CD4-positive, CD25-positive, alpha-beta regulatory T cell (primary cell): ENCODE results near the gene SPHKAP. TPM values are rescaled to one million over a fixed set of nuclear protein-coding genes. Genes with fewer than 3 reads are reported as not detected.

ENCODE experiments used
- ATAC-seq, 2 donors: fragments of 150-1000 bp; cut with Tn5 transposase; one replicate each; pipeline ENCODE4 v1.10.0; 2021; ENCODE audit warnings: low read depth in 2 of 2, moderate number of reproducible peaks in 2 of 2, moderate library complexity in 1 of 2
- DNase-seq, 3 donors: peaks; one replicate each; pipeline versions ENCODE4 v3.0.0 to v3.0.0-alpha.2; 2012 to 2022; ENCODE audit warnings: mixed read lengths in 1 of 3
- H3K27ac ChIP-seq: one replicate; pipeline ENCODE4 v1.7.0; 2013; ENCODE audit warnings: mild to moderate bottlenecking, low read length; ENCODE audit not compliant: insufficient read depth, poor library complexity, severe bottlenecking
- H3K27me3 ChIP-seq: one replicate; pipeline ENCODE4 v1.7.0; 2013; ENCODE audit warnings: low read length; ENCODE audit not compliant: control insufficient read depth, insufficient read depth
- H3K36me3 ChIP-seq: one replicate; pipeline ENCODE4 v1.7.0; 2013; ENCODE audit warnings: mild to moderate bottlenecking, low read length, moderate library complexity; ENCODE audit not compliant: control insufficient read depth, insufficient read depth
- H3K4me1 ChIP-seq: 2 replicates; pipeline ENCODE4 v1.7.0; 2013; ENCODE audit warnings: mild to moderate bottlenecking, low read length; ENCODE audit not compliant: insufficient read depth, control insufficient read depth, poor library complexity, severe bottlenecking
- H3K4me3 ChIP-seq: one replicate; pipeline ENCODE4 v1.7.0; 2013; ENCODE audit warnings: low read depth, mild to moderate bottlenecking, low read length, moderate library complexity
- H3K9me3 ChIP-seq, 2 experiments: 1 replicate in 1 of 2; 2 replicates in 1 of 2; pipeline ENCODE4 v1.7.0; 2013; ENCODE audit warnings: low read length in 2 of 2, mild to moderate bottlenecking in 1 of 2, moderate library complexity in 1 of 2; ENCODE audit not compliant: control insufficient read depth in 2 of 2
- H3K27ac Mint-ChIP-seq, 3 donors: one replicate each; pipeline ENCODE4 v1.8.0; 2020 to 2022; ENCODE audit warnings: mild to moderate bottlenecking in 3 of 3, mixed read lengths in 3 of 3, moderate library complexity in 2 of 3
- H3K27me3 Mint-ChIP-seq: one replicate; pipeline ENCODE4 v1.8.0; 2022; ENCODE audit warnings: mild to moderate bottlenecking, mixed read lengths
- H3K36me3 Mint-ChIP-seq: one replicate; pipeline ENCODE4 v1.8.0; 2020; ENCODE audit warnings: mixed read lengths
- H3K4me1 Mint-ChIP-seq, 4 donors: one replicate each; pipeline ENCODE4 v1.8.0; 2020 to 2022; ENCODE audit warnings: mixed read lengths in 4 of 4, mild to moderate bottlenecking in 1 of 4
- H3K4me3 Mint-ChIP-seq, 4 donors: one replicate each; pipeline ENCODE4 v1.8.0; 2020 to 2022; ENCODE audit warnings: mild to moderate bottlenecking in 4 of 4, mixed read lengths in 4 of 4, moderate library complexity in 3 of 4
- H3K9me3 Mint-ChIP-seq, 7 donors: one replicate each; pipeline ENCODE4 v1.8.0; 2020 to 2022; ENCODE audit warnings: mixed read lengths in 7 of 7, mild to moderate bottlenecking in 3 of 7, moderate library complexity in 2 of 7
- polyA plus RNA-seq, 4 donors: library from polyadenylated mRNA; unstranded; fragments of 300-500 nt; fragmentation: Illumina TruSeq; gene quantifications; one replicate each; pipeline ENCODE4 v1.2.3, GENCODE V29; 2021
- total RNA-seq: library from RNA; stranded (reverse); gene quantifications from one replicate; pipeline ENCODE4 v1.2.3, GENCODE V29; 2022

SPHKAP gene
- total and polyA plus RNA-seq, 5 donors from 2014 or later: not detected

GRCh38 chr2:228118940-228119339 is 62.5 kb downstream of the SPHKAP start:
- DNase-seq (no peak), ATAC-seq (no peak)
- H3K4me3 Mint-ChIP-seq: no peak overlapping the region
- no peaks in the 10 kb centered on the region for H3K4me1 Mint-ChIP-seq
- no peaks in the 10 kb centered on the region for H3K36me3 ChIP-seq
- no peak overlapping the region for H3K27ac ChIP-seq
- H3K4me3 ChIP-seq: no peak overlapping the region
- no peaks in the 10 kb centered on the region for H3K36me3 Mint-ChIP-seq
- H3K4me1 ChIP-seq: no peaks in the 10 kb centered on the region
- no peaks in the 10 kb centered on the region for H3K27me3 Mint-ChIP-seq
- H3K27ac Mint-ChIP-seq: no peak overlapping the region
- no peaks in the 10 kb centered on the region for H3K27me3 ChIP-seq
- peaks cover 0 to 6% (median 2%) of the 10 kb centered on the region in 7 donors for H3K9me3 Mint-ChIP-seq
- no peaks in the 10 kb centered on the region for H3K9me3 ChIP-seq

DNA sequence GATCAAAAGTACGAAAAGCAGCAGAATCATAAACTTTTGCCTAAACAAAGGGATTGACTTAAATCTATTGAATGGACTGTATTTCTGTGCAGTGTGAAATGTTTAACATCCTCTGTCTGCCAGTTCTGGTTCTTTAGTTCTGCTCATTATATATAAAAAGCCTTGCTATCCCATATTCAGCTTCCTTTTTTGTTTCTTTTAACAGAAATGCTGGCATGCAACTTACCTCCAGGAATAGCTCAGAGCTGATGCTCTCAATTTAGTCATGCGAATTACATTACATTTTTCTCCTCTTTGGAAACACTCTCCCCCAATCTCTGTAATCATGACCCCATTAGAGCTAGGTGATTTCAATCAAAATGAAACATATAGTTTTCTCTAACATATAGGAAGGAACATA is 73.6 kb downstream of the SPHKAP start:
- peaks cover 4% of the 10 kb centered on the region for H3K27me3 Mint-ChIP-seq
- ATAC-seq: no peak
- H3K27ac Mint-ChIP-seq: no peak overlapping the region

GRCh38 chr2:228105526-228106250 is 75.8 kb downstream of the SPHKAP start:
- H3K27ac ChIP-seq: no peak overlapping the region
- Mint-ChIP-seq H3K9me3 (peaks cover 1 to 8% (median 3%) of the 10 kb centered on the region in 7 donors), H3K4me3 (no peak overlapping the region), H3K4me1 (no peaks in the 10 kb centered on the region), H3K27me3 (peaks cover 4% of the 10 kb centered on the region), H3K27ac (no peak overlapping the region), H3K36me3 (no peaks in the 10 kb centered on the region)
- H3K4me1 ChIP-seq: no peaks in the 10 kb centered on the region
- no peaks in the 10 kb centered on the region for H3K9me3 ChIP-seq
- ATAC-seq (no peak), DNase-seq (no peak)
- H3K36me3 ChIP-seq: no peaks in the 10 kb centered on the region
- H3K27me3 ChIP-seq: no peaks in the 10 kb centered on the region
- H3K4me3 ChIP-seq: no peak overlapping the region

More for the DNA sequence above, 73.6 kb downstream of the SPHKAP start:
- no peak for DNase-seq
- no peaks in the 10 kb centered on the region for H3K9me3 ChIP-seq
- no peaks in the 10 kb centered on the region for H3K27me3 ChIP-seq
- Mint-ChIP-seq H3K36me3 (no peaks in the 10 kb centered on the region), H3K4me3 (no peak overlapping the region), H3K9me3 (peaks cover 0 to 4% (median 0%) of the 10 kb centered on the region in 7 donors), H3K4me1 (no peaks in the 10 kb centered on the region)
- no peak overlapping the region for H3K27ac ChIP-seq
- no peaks in the 10 kb centered on the region for H3K36me3 ChIP-seq
- no peak overlapping the region for H3K4me3 ChIP-seq
- no peaks in the 10 kb centered on the region for H3K4me1 ChIP-seq

DNA sequence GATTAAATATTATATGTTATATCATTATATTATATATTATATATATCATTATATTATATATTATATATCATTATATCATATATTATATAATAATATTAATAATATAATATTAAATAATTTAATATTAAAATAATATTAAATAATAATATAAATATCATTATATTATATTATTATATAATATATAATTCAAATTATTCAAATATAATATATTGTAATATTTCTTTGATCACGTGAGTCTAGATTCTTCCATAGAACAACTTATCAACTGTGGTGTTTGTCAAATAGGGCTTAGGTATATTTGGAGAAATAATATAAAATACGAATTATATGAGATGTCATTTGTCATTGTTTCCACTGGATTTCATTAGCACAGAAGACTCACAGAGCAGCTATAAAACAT is 77.3 kb downstream of the SPHKAP start:
- Histone ChIP-seq H3K4me3 (no peak overlapping the region), H3K9me3 (no peaks in the 10 kb centered on the region), H3K27me3 (no peaks in the 10 kb centered on the region), H3K27ac (no peak overlapping the region), H3K36me3 (no peaks in the 10 kb centered on the region), H3K4me1 (no peaks in the 10 kb centered on the region)
- no peak for DNase-seq
- ATAC-seq: no peak
- Mint-ChIP-seq H3K27ac (no peak overlapping the region), H3K36me3 (no peaks in the 10 kb centered on the region), H3K27me3 (peaks cover 4% of the 10 kb centered on the region), H3K4me3 (no peak overlapping the region), H3K4me1 (no peaks in the 10 kb centered on the region), H3K9me3 (peaks cover 3 to 17% (median 7%) of the 10 kb centered on the region in 7 donors)

DNA sequence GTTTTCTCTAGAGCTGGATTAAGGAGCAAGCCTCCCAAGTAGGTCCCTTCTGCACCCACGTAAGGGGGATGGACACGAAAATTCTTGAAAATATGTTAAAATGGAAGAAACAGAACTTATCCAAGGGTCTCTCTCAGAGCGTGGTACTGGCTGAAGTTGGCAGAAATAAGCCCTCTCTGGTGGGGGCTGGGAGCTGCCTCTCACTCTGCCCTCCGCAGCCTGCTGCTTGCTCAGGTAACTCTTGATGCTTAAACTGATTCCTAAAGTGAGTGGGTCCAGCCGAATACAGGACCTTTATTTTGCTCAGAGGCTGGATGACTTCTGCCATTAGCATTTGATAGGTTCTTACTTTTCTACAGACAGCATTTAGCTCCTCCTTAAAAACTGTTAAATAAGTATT is 78.1 kb downstream of the SPHKAP start:
- no peak overlapping the region for H3K27ac ChIP-seq
- Mint-ChIP-seq H3K27me3 (peaks cover 4% of the 10 kb centered on the region), H3K36me3 (no peaks in the 10 kb centered on the region), H3K4me1 (no peaks in the 10 kb centered on the region), H3K27ac (no peak overlapping the region), H3K4me3 (no peak overlapping the region), H3K9me3 (peaks cover 4 to 23% (median 7%) of the 10 kb centered on the region in 7 donors)
- no peaks in the 10 kb centered on the region for H3K36me3 ChIP-seq
- no peak overlapping the region for H3K4me3 ChIP-seq
- H3K4me1 ChIP-seq: no peaks in the 10 kb centered on the region
- no peak for ATAC-seq
- DNase-seq: no peak
- H3K27me3 ChIP-seq: no peaks in the 10 kb centered on the region
- H3K9me3 ChIP-seq: peaks cover 0 to 2% of the 10 kb centered on the region in 2 experiments

DNA sequence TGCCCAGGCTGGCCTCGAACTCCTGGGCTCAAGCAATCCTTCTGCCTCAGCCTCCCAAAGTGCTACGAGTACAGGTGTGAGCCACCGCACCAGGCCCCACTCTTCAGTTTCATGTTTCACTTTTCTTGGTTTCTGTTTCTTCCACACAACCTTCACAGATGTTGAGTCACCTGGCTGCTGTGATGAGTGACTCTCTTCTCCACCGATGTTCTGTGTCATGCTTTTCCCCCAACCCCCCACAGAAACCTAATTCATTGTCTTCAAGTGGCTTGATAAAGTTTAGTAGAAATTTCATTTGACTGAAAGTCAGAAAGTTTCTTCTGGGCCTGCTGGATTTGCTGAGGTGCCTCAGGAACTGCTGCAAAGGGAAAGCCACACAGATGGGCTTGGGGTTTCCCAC is 78.5 kb downstream of the SPHKAP start:
- H3K27me3 Mint-ChIP-seq: peaks cover 2% of the 10 kb centered on the region
- no peaks in the 10 kb centered on the region for H3K4me1 ChIP-seq
- peaks cover 0 to 2% of the 10 kb centered on the region in 2 experiments for H3K9me3 ChIP-seq

DNA sequence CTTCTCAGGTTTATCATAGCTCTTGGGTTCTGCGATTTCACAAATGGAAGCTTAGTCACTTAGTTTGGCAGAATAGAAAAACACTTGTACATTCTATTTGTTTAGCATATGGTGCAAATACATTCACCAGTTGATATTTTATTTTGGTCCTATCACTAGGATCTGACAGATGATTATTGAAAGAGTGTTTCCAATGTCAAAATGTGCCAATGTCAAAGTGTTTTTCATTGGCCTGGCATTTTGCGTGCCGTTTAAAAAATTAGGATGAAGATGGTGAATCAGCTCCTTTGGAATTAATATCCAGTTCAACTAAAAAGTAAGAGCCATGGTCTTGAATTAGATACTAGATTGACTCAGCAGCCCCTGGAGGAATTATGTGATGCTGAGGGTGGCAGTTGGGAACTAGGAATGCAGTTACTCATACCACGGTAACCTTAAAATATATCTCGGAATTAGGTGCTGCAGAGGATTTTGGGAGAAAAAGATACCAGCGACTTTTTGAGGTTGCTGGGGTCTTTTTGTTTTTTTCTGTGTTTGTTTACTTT is 87.0 kb downstream of the SPHKAP start:
- Histone ChIP-seq H3K27ac (no peak overlapping the region), H3K9me3 (peaks cover 0 to 2% of the 10 kb centered on the region in 2 experiments), H3K4me3 (no peak overlapping the region), H3K4me1 (no peaks in the 10 kb centered on the region), H3K27me3 (no peaks in the 10 kb centered on the region), H3K36me3 (no peaks in the 10 kb centered on the region)
- H3K36me3 Mint-ChIP-seq: no peaks in the 10 kb centered on the region
- no peaks in the 10 kb centered on the region for H3K4me1 Mint-ChIP-seq
- H3K9me3 Mint-ChIP-seq: peaks cover 4 to 23% (median 9%) of the 10 kb centered on the region in 7 donors
- H3K27me3 Mint-ChIP-seq: no peaks in the 10 kb centered on the region
- no peak overlapping the region for H3K27ac Mint-ChIP-seq
- H3K4me3 Mint-ChIP-seq: no peak overlapping the region
- ATAC-seq (no peak), DNase-seq (no peak)

More for the DNA sequence above, 78.5 kb downstream of the SPHKAP start:
- ATAC-seq (no peak), DNase-seq (no peak)
- Histone ChIP-seq H3K27me3 (no peaks in the 10 kb centered on the region), H3K27ac (no peak overlapping the region), H3K36me3 (no peaks in the 10 kb centered on the region), H3K4me3 (no peak overlapping the region)
- no peak overlapping the region for H3K4me3 Mint-ChIP-seq
- no peaks in the 10 kb centered on the region for H3K36me3 Mint-ChIP-seq
- H3K4me1 Mint-ChIP-seq: no peaks in the 10 kb centered on the region
- H3K27ac Mint-ChIP-seq: no peak overlapping the region
- H3K9me3 Mint-ChIP-seq: peaks cover 5 to 23% (median 6%) of the 10 kb centered on the region in 7 donors

GRCh38 chr2:228092056-228092455 is 89.4 kb downstream of the SPHKAP start:
- Mint-ChIP-seq H3K4me1 (no peaks in the 10 kb centered on the region), H3K27me3 (peaks cover 4% of the 10 kb centered on the region), H3K4me3 (no peak overlapping the region), H3K9me3 (peaks cover 2 to 31% (median 6%) of the 10 kb centered on the region in 7 donors), H3K27ac (no peak overlapping the region), H3K36me3 (no peaks in the 10 kb centered on the region)
- no peak overlapping the region for H3K4me3 ChIP-seq
- H3K27ac ChIP-seq: no peak overlapping the region
- H3K36me3 ChIP-seq: no peaks in the 10 kb centered on the region
- H3K27me3 ChIP-seq: no peaks in the 10 kb centered on the region
- H3K9me3 ChIP-seq: no peaks in the 10 kb centered on the region
- DNase-seq (no peak), ATAC-seq (no peak)
- H3K4me1 ChIP-seq: no peaks in the 10 kb centered on the region
